ENCODE data around the gene ODAD2. TPM values are rescaled to one million over a fixed set of nuclear protein-coding genes. Genes with fewer than 3 reads are reported as not detected.

ODAD2 gene
- total RNA-seq, 1 donor from 2014 or later, result 0.48 TPM

GRCh38 chr10:27950242-27950564, 48.7 kb downstream of the ODAD2 start:
- H3K9ac ChIP-seq (ENCODE audit: low read length), result no peak overlapping the region
- FAIRE-seq (no peak), DNase-seq (ENCODE audit: low read depth) (no peak)
- Mint-ChIP-seq H3K4me1 (ENCODE audit: low read depth, unreplicated experiment) (no peaks in the 10 kb centered on the region), H3K27ac (ENCODE audit: unreplicated experiment) (no peak overlapping the region), H3K27me3 (ENCODE audit: low read depth, unreplicated experiment) (no peaks in the 10 kb centered on the region), H3K36me3 (ENCODE audit: low read depth, unreplicated experiment) (no peaks in the 10 kb centered on the region), H3K4me3 (ENCODE audit: unreplicated experiment) (no peak overlapping the region), H3K9me3 (ENCODE audit: unreplicated experiment) (no peaks in the 10 kb centered on the region)
- no peaks in the 10 kb centered on the region for H3K9me3 ChIP-seq (ENCODE audit: insufficient read depth, low read depth, low read length)
- H3K4me1 ChIP-seq (ENCODE audit: insufficient read depth, low read length), result no peaks in the 10 kb centered on the region
- no peak overlapping the region for H2AFZ ChIP-seq (ENCODE audit: low read depth, low read length)
- no peaks in the 10 kb centered on the region for H3K79me2 ChIP-seq (ENCODE audit: insufficient read depth, low read length)
- no peaks in the 10 kb centered on the region for H3K36me3 ChIP-seq (ENCODE audit: insufficient read depth, low read length)
- no peaks in the 10 kb centered on the region for H3K27me3 ChIP-seq (ENCODE audit: insufficient read depth, low read length)
- TF ChIP-seq EZH2 (IDR thresholded peaks at IDR 0.05; ENCODE audit: insufficient read depth, low read length), result no peak
- no peak for TF ChIP-seq CTCF (IDR thresholded peaks at IDR 0.05; ENCODE audit: insufficient read depth, low read depth, low read length)
- no peak overlapping the region for H3K4me2 ChIP-seq (ENCODE audit: low read length)
- no peak overlapping the region for H3K4me3 ChIP-seq (ENCODE audit: insufficient read depth, low read depth, low read length)
- H3K27ac ChIP-seq (ENCODE audit: low read depth, low read length), result no peak overlapping the region
- H4K20me1 ChIP-seq (ENCODE audit: insufficient read depth, low read length), result no peaks in the 10 kb centered on the region

GRCh38 chr10:27949528-27950241, 49.2 kb downstream of the ODAD2 start:
- Histone ChIP-seq H2AFZ (ENCODE audit: low read depth, low read length) (no peak overlapping the region), H3K36me3 (ENCODE audit: insufficient read depth, low read length) (no peaks in the 10 kb centered on the region), H4K20me1 (ENCODE audit: insufficient read depth, low read length) (no peaks in the 10 kb centered on the region), H3K79me2 (ENCODE audit: insufficient read depth, low read length) (no peaks in the 10 kb centered on the region), H3K27me3 (ENCODE audit: insufficient read depth, low read length) (no peaks in the 10 kb centered on the region), H3K27ac (ENCODE audit: low read depth, low read length) (no peak overlapping the region), H3K4me1 (ENCODE audit: insufficient read depth, low read length) (no peaks in the 10 kb centered on the region), H3K4me3 (ENCODE audit: insufficient read depth, low read depth, low read length) (no peak overlapping the region), H3K9me3 (ENCODE audit: insufficient read depth, low read depth, low read length) (no peaks in the 10 kb centered on the region), H3K9ac (ENCODE audit: low read length) (no peak overlapping the region), H3K4me2 (ENCODE audit: low read length) (no peak overlapping the region)
- Mint-ChIP-seq H3K27ac (ENCODE audit: unreplicated experiment) (no peak overlapping the region), H3K4me1 (ENCODE audit: low read depth, unreplicated experiment) (no peaks in the 10 kb centered on the region), H3K4me3 (ENCODE audit: unreplicated experiment) (no peak overlapping the region), H3K27me3 (ENCODE audit: low read depth, unreplicated experiment) (no peaks in the 10 kb centered on the region), H3K36me3 (ENCODE audit: low read depth, unreplicated experiment) (no peaks in the 10 kb centered on the region), H3K9me3 (ENCODE audit: unreplicated experiment) (no peaks in the 10 kb centered on the region)
- no peak for FAIRE-seq
- peak; percentile 6 for DNase-seq (ENCODE audit: low read depth)
- TF ChIP-seq CTCF (IDR thresholded peaks at IDR 0.05; ENCODE audit: insufficient read depth, low read depth, low read length), result no peak
- TF ChIP-seq EZH2 (IDR thresholded peaks at IDR 0.05; ENCODE audit: insufficient read depth, low read length), result no peak

GRCh38 chr10:27948186-27948585, 50.7 kb downstream of the ODAD2 start:
- Mint-ChIP-seq H3K4me3 (ENCODE audit: unreplicated experiment) (no peak overlapping the region), H3K4me1 (ENCODE audit: low read depth, unreplicated experiment) (no peaks in the 10 kb centered on the region), H3K27me3 (ENCODE audit: low read depth, unreplicated experiment) (no peaks in the 10 kb centered on the region), H3K9me3 (ENCODE audit: unreplicated experiment) (no peaks in the 10 kb centered on the region), H3K36me3 (ENCODE audit: low read depth, unreplicated experiment) (peaks cover 2% of the 10 kb centered on the region), H3K27ac (ENCODE audit: unreplicated experiment) (no peak overlapping the region)
- H3K27me3 ChIP-seq (ENCODE audit: insufficient read depth, low read length), result no peaks in the 10 kb centered on the region
- no peaks in the 10 kb centered on the region for H3K36me3 ChIP-seq (ENCODE audit: insufficient read depth, low read length)
- TF ChIP-seq CTCF (IDR thresholded peaks at IDR 0.05; ENCODE audit: insufficient read depth, low read depth, low read length) (no peak), EZH2 (IDR thresholded peaks at IDR 0.05; ENCODE audit: insufficient read depth, low read length) (no peak)
- H3K9ac ChIP-seq (ENCODE audit: low read length), result no peak overlapping the region
- H4K20me1 ChIP-seq (ENCODE audit: insufficient read depth, low read length), result no peaks in the 10 kb centered on the region
- no peaks in the 10 kb centered on the region for H3K4me1 ChIP-seq (ENCODE audit: insufficient read depth, low read length)
- no peaks in the 10 kb centered on the region for H3K9me3 ChIP-seq (ENCODE audit: insufficient read depth, low read depth, low read length)
- H3K79me2 ChIP-seq (ENCODE audit: insufficient read depth, low read length), result no peaks in the 10 kb centered on the region
- H3K4me3 ChIP-seq (ENCODE audit: insufficient read depth, low read depth, low read length), result no peak overlapping the region
- H3K4me2 ChIP-seq (ENCODE audit: low read length), result no peak overlapping the region
- DNase-seq (ENCODE audit: low read depth) (no peak), FAIRE-seq (no peak)
- no peak overlapping the region for H3K27ac ChIP-seq (ENCODE audit: low read depth, low read length)
- H2AFZ ChIP-seq (ENCODE audit: low read depth, low read length), result no peak overlapping the region

All from astrocyte (in vitro differentiated cells and primary cell).